NB4 (cell line): ENCODE measurements around the gene TULP4.

Source experiments
- POLR2A ChIP-seq: IDR thresholded peaks from 2 replicates; pipeline ENCODE4 v1.6.1; 2011; ENCODE audit warnings: mild to moderate bottlenecking; ENCODE audit not compliant: insufficient read length; ENCODE audit errors: extremely low read depth
- TF ChIP-seq, protein P1 (sequence below): IDR thresholded peaks from one replicate; pipeline ENCODE4 v1.5.1; 2012; ENCODE audit warnings: low read depth, low read length

DNA sequence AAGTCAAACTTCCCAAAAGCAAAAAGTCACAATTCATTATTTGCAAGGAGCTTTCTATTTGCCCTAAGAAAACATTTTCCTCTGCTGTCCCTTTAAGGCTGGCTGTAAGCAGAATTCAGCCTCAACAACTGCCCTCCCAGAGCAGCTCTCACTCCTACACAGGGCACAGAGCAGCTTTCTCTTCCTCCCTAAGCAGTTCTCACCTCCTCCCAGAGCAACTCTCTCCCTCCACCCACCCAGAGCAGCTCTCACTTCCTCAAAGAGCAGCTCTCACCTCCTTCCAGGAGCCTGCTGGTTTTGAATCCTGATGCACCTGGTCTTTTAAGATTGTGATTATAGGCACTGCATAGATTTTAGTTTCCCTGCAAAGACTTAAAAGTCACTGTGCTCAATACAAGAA, 127.0 kb downstream of the TULP4 start:
- TF ChIP-seq, protein P1, sequence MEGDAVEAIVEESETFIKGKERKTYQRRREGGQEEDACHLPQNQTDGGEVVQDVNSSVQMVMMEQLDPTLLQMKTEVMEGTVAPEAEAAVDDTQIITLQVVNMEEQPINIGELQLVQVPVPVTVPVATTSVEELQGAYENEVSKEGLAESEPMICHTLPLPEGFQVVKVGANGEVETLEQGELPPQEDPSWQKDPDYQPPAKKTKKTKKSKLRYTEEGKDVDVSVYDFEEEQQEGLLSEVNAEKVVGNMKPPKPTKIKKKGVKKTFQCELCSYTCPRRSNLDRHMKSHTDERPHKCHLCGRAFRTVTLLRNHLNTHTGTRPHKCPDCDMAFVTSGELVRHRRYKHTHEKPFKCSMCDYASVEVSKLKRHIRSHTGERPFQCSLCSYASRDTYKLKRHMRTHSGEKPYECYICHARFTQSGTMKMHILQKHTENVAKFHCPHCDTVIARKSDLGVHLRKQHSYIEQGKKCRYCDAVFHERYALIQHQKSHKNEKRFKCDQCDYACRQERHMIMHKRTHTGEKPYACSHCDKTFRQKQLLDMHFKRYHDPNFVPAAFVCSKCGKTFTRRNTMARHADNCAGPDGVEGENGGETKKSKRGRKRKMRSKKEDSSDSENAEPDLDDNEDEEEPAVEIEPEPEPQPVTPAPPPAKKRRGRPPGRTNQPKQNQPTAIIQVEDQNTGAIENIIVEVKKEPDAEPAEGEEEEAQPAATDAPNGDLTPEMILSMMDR, result no peak
- no peak for TF ChIP-seq POLR2A
